A549 (cell line): ENCODE results near the gene CTBP1. TPM values are rescaled to one million over a fixed set of nuclear protein-coding genes. Genes with fewer than 3 reads are reported as not detected.

Experiments used
- ATAC-seq, 2 experiments: fragments of 200-7000 bp in 1 of 2; fragments of >200 bp in 1 of 2; cut with Nextera tagmentation in 1 of 2; cut with Tn5 transposase in 1 of 2; 3 replicates each; pipeline versions ENCODE4 v1.8.0 to v1.9.1; 2018 to 2020; ENCODE audit warnings: mild to moderate bottlenecking in 1 of 2, moderate library complexity in 1 of 2
- CTCF ChIA-PET: fragments of 300-600 bp; sonication (Branson Sonifier 250); formaldehyde crosslinking; extraction: SDS; loops from one replicate; lab custom pipeline; 2021; ENCODE audit warnings: antibody characterized with exemption, inconsistent platforms; lab: Yijun Ruan, JAX
- POLR2A ChIA-PET: fragments of 350-600 bp; formaldehyde crosslinking; extraction: SDS; loops from one replicate; lab custom pipeline; 2021; ENCODE audit warnings: antibody characterized with exemption, inconsistent platforms; lab: Yijun Ruan, JAX
- DNase-seq, 2 experiments: peaks; one replicate each; pipeline versions ENCODE4 v3.0.0 to v3.0.0-alpha.2; 2011 to 2016; ENCODE audit warnings: low read depth in 1 of 2, low spot score in 1 of 2
- FAIRE-seq: peaks from 2 replicates; lab custom pipeline; 2011; peaks lifted over from hg19 to GRCh38; lab: Jason Lieb, UNC
- H3K27ac ChIP-seq, 2 experiments: fragments of >200 bp; sonication (Bioruptor Twin); formaldehyde crosslinking; 3 replicates each; pipeline ENCODE4 v1.5.1; 2016 to 2017
- H3K4me1 ChIP-seq: fragments of >200 bp; sonication (Bioruptor Twin); formaldehyde crosslinking; 3 replicates; pipeline ENCODE4 v1.6.1; 2016
- H3K4me2 ChIP-seq: fragments of >200 bp; sonication (Bioruptor Twin); formaldehyde crosslinking; 3 replicates; pipeline ENCODE4 v1.6.1; 2016
- H3K4me3 ChIP-seq: fragments of >200 bp; sonication (Bioruptor Twin); formaldehyde crosslinking; 3 replicates; pipeline ENCODE4 v1.5.1; 2016
- H3K9me3 ChIP-seq: fragments of >200 bp; sonication (Bioruptor Twin); formaldehyde crosslinking; 3 replicates; pipeline ENCODE4 v1.6.1; 2016
- BHLHE40 ChIP-seq: IDR thresholded peaks from 2 replicates; pipeline ENCODE4 v1.6.1; 2012; ENCODE audit warnings: low read depth, low read length, inconsistent platforms
- CBX2 ChIP-seq: fragments of 200-600 bp; sonication (generic); IDR thresholded peaks from 2 replicates; pipeline ENCODE4 v1.6.1; 2016; ENCODE audit warnings: low read depth, mild to moderate bottlenecking, borderline replicate concordance
- CHD4 ChIP-seq: fragments of 200-600 bp; sonication (generic); IDR thresholded peaks from 2 replicates; pipeline ENCODE4 v1.6.1; 2016; ENCODE audit warnings: antibody characterized with exemption, mild to moderate bottlenecking, borderline replicate concordance
- E2F6 ChIP-seq: IDR thresholded peaks from 2 replicates; pipeline ENCODE4 v1.6.1; 2012; ENCODE audit warnings: low read depth, borderline replicate concordance
- EHF ChIP-seq: fragments of 250-450 bp; sonication (Bioruptor Pico); IDR thresholded peaks from 2 replicates; pipeline ENCODE4 v1.5.0; 2020; ENCODE audit warnings: mild to moderate bottlenecking
- EHMT2 ChIP-seq: fragments of 200-600 bp; sonication (generic); IDR thresholded peaks from 2 replicates; pipeline ENCODE4 v1.6.1; 2016; ENCODE audit warnings: antibody characterized with exemption, low read depth, mild to moderate bottlenecking, moderate library complexity
- FOSB ChIP-seq: fragments of 250-450 bp; sonication (Bioruptor Pico); IDR thresholded peaks from 2 replicates; pipeline ENCODE4 v1.5.0; 2020; ENCODE audit warnings: mild to moderate bottlenecking, moderate library complexity
- FOSL2 ChIP-seq, 2 experiments: fragments of 450-650 bp in 1 of 2; fragments of >200 bp in 1 of 2; sonication (Bioruptor Twin) in 1 of 2; formaldehyde crosslinking; IDR thresholded peaks; 2 replicates each; pipeline versions ENCODE4 v1.5.0 to v1.6.1; 2016 to 2020; ENCODE audit warnings: mild to moderate bottlenecking in 1 of 2, moderate library complexity in 1 of 2
- HES2 ChIP-seq: fragments of >200 bp; sonication (Bioruptor Twin); formaldehyde crosslinking; IDR thresholded peaks from 2 replicates; pipeline ENCODE4 v1.6.1; 2016
- HEYL ChIP-seq: fragments of 250-450 bp; sonication (Bioruptor Pico); IDR thresholded peaks from 2 replicates; pipeline ENCODE4 v1.8.0; 2021; ENCODE audit warnings: mild to moderate bottlenecking, moderate library complexity
- MAFK ChIP-seq: fragments of 450-650 bp; IDR thresholded peaks from 2 replicates; pipeline ENCODE4 v1.6.1; 2014; ENCODE audit not compliant: partially characterized antibody
- MAX ChIP-seq: IDR thresholded peaks from 2 replicates; pipeline ENCODE4 v1.6.1; 2012
- MAZ ChIP-seq: fragments of 150-350 bp; IDR thresholded peaks from 2 replicates; pipeline ENCODE4 v1.6.1; 2014; ENCODE audit warnings: antibody characterized with exemption, low read depth, low read length, borderline replicate concordance
- MYC ChIP-seq: IDR thresholded peaks from 2 replicates; pipeline ENCODE4 v1.6.1; 2012; ENCODE audit warnings: mild to moderate bottlenecking, inconsistent platforms, low read length, improper control_type of control experiment, borderline replicate concordance
- NFE2L2 ChIP-seq: fragments of 150-350 bp; conservative IDR thresholded peaks from 2 replicates; pipeline ENCODE4 v1.6.1; 2014; ENCODE audit warnings: low read length
- PHF8 ChIP-seq: fragments of 200-600 bp; sonication (generic); IDR thresholded peaks from 2 replicates; pipeline ENCODE4 v1.6.1; 2016; ENCODE audit warnings: low read depth, mild to moderate bottlenecking, antibody characterized with exemption, moderate library complexity, borderline replicate concordance
- POLR2A ChIP-seq: IDR thresholded peaks from 2 replicates; pipeline ENCODE4 v1.6.1; 2012; ENCODE audit warnings: mild to moderate bottlenecking, low read length
- RAD21 ChIP-seq, 2 experiments: fragments of >200 bp in 1 of 2; sonication (Bioruptor Twin) in 1 of 2; formaldehyde crosslinking in 1 of 2; IDR thresholded peaks in 1 of 2; conservative IDR thresholded peaks in 1 of 2; 2 replicates in 1 of 2; 3 replicates in 1 of 2; pipeline ENCODE4 v1.6.1; 2012 to 2018; ENCODE audit warnings: inconsistent platforms in 1 of 2
- REST ChIP-seq: fragments of 200-600 bp; sonication (generic); IDR thresholded peaks from 2 replicates; pipeline ENCODE4 v1.6.1; 2016; ENCODE audit warnings: antibody characterized with exemption, mild to moderate bottlenecking, moderate library complexity
- RNF2 ChIP-seq: fragments of 200-600 bp; sonication (generic); IDR thresholded peaks from 2 replicates; pipeline ENCODE4 v1.6.1; 2016; ENCODE audit warnings: low read depth, mild to moderate bottlenecking, antibody characterized with exemption, moderate library complexity, borderline replicate concordance
- SREBF2 ChIP-seq: fragments of 450-650 bp; IDR thresholded peaks from 2 replicates; pipeline ENCODE4 v1.6.1; 2014; ENCODE audit warnings: mild to moderate bottlenecking, moderate library complexity
- WGBS: methylation state at CpG from one replicate; pipeline ENCODE4 v1.1.6; 2017; ENCODE audit errors: missing lambda C conversion rate; 5-methylcytosine and 5-hydroxymethylcytosine counted together
- polyA plus RNA-seq, 4 experiments: library from polyadenylated mRNA; depleted of rRNA in 3 of 4; stranded (reverse); fragments of >200 nt; fragmentation: RNase III in 1 of 4; extraction: RNeasy Plus Mini Kit Qiagen cat#74134 plus additional on column Dnase treatment in 1 of 4; gene quantifications; 2 replicates in 3 of 4; 3 replicates in 1 of 4; pipeline ENCODE4 v1.2.3, GENCODE V29; 2011 to 2017
- TF ChIP-seq, protein P1 (sequence below): fragments of 450-650 bp; IDR thresholded peaks from 2 replicates; pipeline ENCODE4 v1.6.1; 2014; ENCODE audit warnings: antibody characterized with exemption

The CTBP1 gene
- polyA plus RNA-seq, 2 of the 4 experiments (the other 2 are of a cell fraction) = 43.1 to 93.1 TPM

GRCh38 chr4:1230971-1231636, 17.8 kb downstream of the CTBP1 start:
- no peak for TF ChIP-seq FOSL2 (IDR thresholded peaks at IDR 0.05)
- TF ChIP-seq FOSL2 (CRISPR knock-in tag; IDR thresholded peaks at IDR 0.05) = no peak
- TF ChIP-seq MYC = no peak
- no peak for TF ChIP-seq EHMT2
- Histone ChIP-seq H3K4me3 (no peak overlapping the region), H3K9me3 (no peaks in the 10 kb centered on the region), H3K4me2 (no peak overlapping the region), H3K4me1 (no peaks in the 10 kb centered on the region), H3K27ac (no peak overlapping the region)
- DNase-seq (no peak), ATAC-seq (no peak), FAIRE-seq (no peak)
- 96% methylated on average over 12 of the region's 20 CpGs for WGBS
- ChIA-PET CTCF (no interaction called here), POLR2A (no interaction called here)

DNA sequence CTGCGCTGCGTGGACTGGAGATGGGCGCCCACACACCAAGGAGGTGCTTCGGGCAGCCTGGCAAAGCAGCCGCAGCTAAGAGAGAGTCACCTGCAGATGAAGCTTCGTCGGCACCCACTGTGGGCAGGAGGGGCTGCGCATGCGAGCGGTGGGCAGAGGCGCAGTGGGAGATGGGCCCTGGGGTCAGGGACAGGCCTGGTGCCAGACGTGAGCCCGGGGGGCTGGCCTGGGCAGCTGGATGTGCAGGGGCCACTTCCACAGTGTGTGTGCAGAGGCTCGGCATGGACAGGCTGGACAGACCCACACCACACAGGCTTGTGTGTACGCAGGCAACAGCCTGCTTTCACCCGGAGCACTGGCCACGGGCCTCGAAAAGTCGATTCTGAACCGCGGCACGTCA, 18.6 kb downstream of the CTBP1 start:
- no peak for TF ChIP-seq PHF8
- no peak for TF ChIP-seq FOSB (CRISPR knock-in tag)
- no peak for TF ChIP-seq HES2
- no peak for TF ChIP-seq CBX2
- TF ChIP-seq EHF = no peak
- TF ChIP-seq MAZ = no peak
- TF ChIP-seq BHLHE40 = no peak
- TF ChIP-seq, all 56 proteins: peak for 0
- no peak for DNase-seq
- no peak overlapping the region for H3K27ac ChIP-seq
- no peaks in the 10 kb centered on the region for H3K9me3 ChIP-seq
- no peak for FAIRE-seq
- H3K4me1 ChIP-seq = no peaks in the 10 kb centered on the region
- 96% methylated on average over 13 of the region's 22 CpGs for WGBS
- no peak overlapping the region for H3K4me3 ChIP-seq
- ATAC-seq = no peak
- CTCF ChIA-PET = no interaction called here
- no peak overlapping the region for H3K4me2 ChIP-seq
- POLR2A ChIA-PET = no interaction called here

DNA sequence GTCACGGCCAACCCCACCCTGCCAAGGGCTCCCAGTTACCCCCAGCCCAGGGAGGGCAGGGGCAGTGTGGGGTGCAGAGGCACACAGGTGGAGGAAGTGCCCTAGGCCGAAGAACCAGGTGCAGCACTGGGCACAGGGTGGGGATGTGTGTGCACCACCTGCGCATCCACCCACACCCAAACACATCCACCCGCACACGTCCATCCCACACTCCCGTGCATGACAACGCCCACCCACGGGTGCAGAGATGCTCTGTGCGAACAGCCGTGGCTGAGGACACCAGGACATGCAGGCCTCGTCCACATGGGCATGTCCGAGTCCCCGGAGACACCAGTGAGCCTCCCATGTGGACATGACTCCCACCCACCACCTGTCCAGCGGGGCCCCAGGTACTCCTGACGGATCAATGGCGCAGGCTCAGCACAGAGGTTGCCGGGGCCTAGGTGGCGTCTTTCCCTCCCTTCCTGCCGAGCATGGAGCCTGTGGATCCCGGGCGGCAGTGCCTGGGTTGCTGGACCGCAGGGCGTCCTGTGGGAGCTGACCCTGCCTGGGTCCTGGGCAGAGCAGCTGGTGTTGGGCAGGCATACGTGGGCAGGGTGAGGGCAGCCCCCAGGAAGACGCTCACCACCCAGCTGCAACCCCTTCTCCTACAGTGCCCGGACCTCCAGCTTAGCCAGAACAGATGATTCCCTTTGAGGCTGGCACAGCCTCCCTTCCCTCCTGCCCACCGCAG, 19.6 kb downstream of the CTBP1 start:
- DNase-seq = no peak
- POLR2A ChIA-PET = no interaction called here
- H3K4me1 ChIP-seq = no peaks in the 10 kb centered on the region
- no peak overlapping the region for H3K4me2 ChIP-seq
- no peak overlapping the region for H3K4me3 ChIP-seq
- H3K27ac ChIP-seq = no peak overlapping the region
- 98% methylated on average over 11 of the region's 27 CpGs for WGBS
- TF ChIP-seq CHD4 (no peak), RAD21 (conservative IDR thresholded peaks at IDR 0.05 in 1 of 2, IDR thresholded peaks at IDR 0.05 in 1 of 2) (no peak), CBX2 (no peak), MAX (no peak), HEYL (CRISPR knock-in tag) (no peak), MAFK (no peak), BHLHE40 (no peak), MYC (no peak), RNF2 (no peak), POLR2A (no peak), REST (no peak), SREBF2 (no peak), NFE2L2 (no peak), E2F6 (no peak)
- TF ChIP-seq, protein P1, sequence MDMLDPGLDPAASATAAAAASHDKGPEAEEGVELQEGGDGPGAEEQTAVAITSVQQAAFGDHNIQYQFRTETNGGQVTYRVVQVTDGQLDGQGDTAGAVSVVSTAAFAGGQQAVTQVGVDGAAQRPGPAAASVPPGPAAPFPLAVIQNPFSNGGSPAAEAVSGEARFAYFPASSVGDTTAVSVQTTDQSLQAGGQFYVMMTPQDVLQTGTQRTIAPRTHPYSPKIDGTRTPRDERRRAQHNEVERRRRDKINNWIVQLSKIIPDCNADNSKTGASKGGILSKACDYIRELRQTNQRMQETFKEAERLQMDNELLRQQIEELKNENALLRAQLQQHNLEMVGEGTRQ = no peak
- TF ChIP-seq, all 56 proteins: peak for 0
- ATAC-seq (no peak), FAIRE-seq (no peak)
- no peaks in the 10 kb centered on the region for H3K9me3 ChIP-seq
- CTCF ChIA-PET = no interaction called here
